HG03521 (cell line): ENCODE results near the gene SLC35A5.

ENCODE experiments used
- ATAC-seq: cut with Tn5 transposase; IDR thresholded peaks from one replicate; pipeline ENCODE4 v1.9.1; 2021; ENCODE audit warnings: mild to moderate bottlenecking, moderate library complexity; ENCODE audit not compliant: unreplicated experiment

The SLC35A5 gene

GRCh38 chr3:112623213-112623612 lies 61.4 kb downstream of the SLC35A5 start:
- ATAC-seq: no peak

- ATAC-seq: no peak
Observed at GRCh38 chr3:112623717-112624116, 61.9 kb downstream of the SLC35A5 start.

GRCh38 chr3:112627419-112627818 lies 65.6 kb downstream of the SLC35A5 start:
- no peak for ATAC-seq

GRCh38 chr3:112627919-112628466 lies 66.1 kb downstream of the SLC35A5 start:
- no peak for ATAC-seq

GRCh38 chr3:112629425-112629824 lies 67.6 kb downstream of the SLC35A5 start:
- ATAC-seq: no peak

GRCh38 chr3:112631257-112631656 lies 69.4 kb downstream of the SLC35A5 start:
- ATAC-seq: no peak

- no peak for ATAC-seq
Observed at GRCh38 chr3:112632596-112632995, 70.8 kb downstream of the SLC35A5 start.

- ATAC-seq: no peak
Observed at GRCh38 chr3:112633191-112633590, 71.3 kb downstream of the SLC35A5 start.

GRCh38 chr3:112633757-112634156 lies 71.9 kb downstream of the SLC35A5 start:
- no peak for ATAC-seq

GRCh38 chr3:112634786-112635541 lies 73.1 kb downstream of the SLC35A5 start:
- ATAC-seq: no peak
